Dermis microvascular lymphatic vessel endothelial cell (primary cell): ENCODE measurements around the gene RUFY4. TPM values are rescaled to one million over a fixed set of nuclear protein-coding genes. Genes with fewer than 3 reads are reported as not detected.
"Not testable (repeated sequence)": the region's sequence is repeated elsewhere in the genome, so short reads cannot be mapped to it uniquely, and the experiment has no call there.

Experiments
- DNase-seq, 2 donors: peaks; one replicate each; pipeline versions ENCODE4 v3.0.0 to v3.0.0-alpha.2; 2010; ENCODE audit warnings: low read depth in 2 of 2
- total RNA-seq: library from RNA; depleted of rRNA; stranded (reverse); fragments of >200 nt; gene quantifications from 2 replicates; pipeline ENCODE4 v1.2.1, GENCODE V29; 2014

Gene RUFY4
- total RNA-seq, 1 donor from 2014 or later, result not detected

DNA sequence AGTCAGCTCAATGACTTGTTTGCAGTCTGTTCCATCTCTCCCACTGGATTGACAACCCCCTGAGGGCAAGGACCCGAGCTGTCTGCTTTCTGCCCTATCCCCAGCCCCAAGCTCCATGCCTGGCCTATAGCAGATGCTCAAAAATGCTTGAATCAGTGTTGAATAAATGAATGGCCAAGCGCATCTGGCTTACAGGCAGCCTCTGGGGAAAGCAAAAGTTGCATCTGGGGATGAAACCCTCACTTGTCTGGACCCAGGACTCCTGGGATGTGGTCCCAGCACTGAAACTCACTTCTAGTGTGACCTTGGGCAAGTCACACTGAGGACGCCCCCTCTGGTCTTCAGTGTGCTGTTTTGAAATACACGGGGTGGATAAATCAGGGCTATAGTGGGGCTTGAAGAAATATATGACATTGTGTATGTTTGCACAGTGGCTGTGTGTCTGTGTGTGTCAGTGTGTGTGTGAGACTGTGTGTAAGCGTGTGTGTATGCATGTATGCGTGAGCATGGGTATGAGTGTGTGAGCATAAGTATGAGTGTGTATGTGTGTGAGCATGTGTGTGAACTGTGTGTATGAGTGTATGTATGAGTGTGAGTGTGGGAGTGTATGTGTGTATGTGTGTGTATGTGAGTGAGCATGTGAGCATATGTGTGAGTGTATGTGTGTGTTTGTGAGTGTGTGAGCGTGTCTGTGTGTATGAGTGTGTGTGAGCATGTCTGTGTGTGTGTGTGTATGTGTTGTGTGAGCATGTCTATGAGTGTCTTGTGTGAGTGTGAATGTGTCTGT lies 38.5 kb upstream of the RUFY4 start:
- DNase-seq, result no peak

- no peak for DNase-seq
Measured at GRCh38 chr2:218031261-218031660, 37.8 kb upstream of the RUFY4 start.

DNA sequence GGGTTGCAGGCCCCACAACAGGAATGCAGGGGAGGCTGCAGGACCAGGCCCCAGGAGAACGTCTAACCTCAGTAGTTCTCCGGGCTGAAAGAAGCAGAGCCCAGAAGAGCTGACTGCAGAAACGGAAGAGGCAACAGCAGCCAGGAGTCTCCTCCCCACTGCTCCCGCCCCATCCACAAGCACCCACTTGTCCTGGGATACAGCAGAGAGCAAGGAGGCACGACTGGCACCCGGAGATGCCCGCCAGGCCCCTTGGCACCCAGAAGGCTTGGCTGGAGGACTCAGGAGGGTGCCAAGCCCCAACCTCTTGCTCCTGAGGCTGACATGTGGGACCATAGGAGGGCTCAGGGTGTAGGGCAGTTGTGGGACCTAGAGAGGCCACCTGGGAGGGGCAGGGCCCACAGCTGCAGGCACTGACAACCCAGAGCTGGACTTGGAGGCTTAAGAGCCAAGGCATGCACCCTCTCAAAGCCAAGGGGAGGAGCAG lies 37.2 kb upstream of the RUFY4 start:
- DNase-seq, result no peak

GRCh38 chr2:218032336-218033171 lies 36.5 kb upstream of the RUFY4 start:
- no peak for DNase-seq

GRCh38 chr2:218033208-218033589 lies 35.9 kb upstream of the RUFY4 start:
- no peak for DNase-seq

GRCh38 chr2:218033590-218034496 lies 35.2 kb upstream of the RUFY4 start:
- DNase-seq, result no peak

DNA sequence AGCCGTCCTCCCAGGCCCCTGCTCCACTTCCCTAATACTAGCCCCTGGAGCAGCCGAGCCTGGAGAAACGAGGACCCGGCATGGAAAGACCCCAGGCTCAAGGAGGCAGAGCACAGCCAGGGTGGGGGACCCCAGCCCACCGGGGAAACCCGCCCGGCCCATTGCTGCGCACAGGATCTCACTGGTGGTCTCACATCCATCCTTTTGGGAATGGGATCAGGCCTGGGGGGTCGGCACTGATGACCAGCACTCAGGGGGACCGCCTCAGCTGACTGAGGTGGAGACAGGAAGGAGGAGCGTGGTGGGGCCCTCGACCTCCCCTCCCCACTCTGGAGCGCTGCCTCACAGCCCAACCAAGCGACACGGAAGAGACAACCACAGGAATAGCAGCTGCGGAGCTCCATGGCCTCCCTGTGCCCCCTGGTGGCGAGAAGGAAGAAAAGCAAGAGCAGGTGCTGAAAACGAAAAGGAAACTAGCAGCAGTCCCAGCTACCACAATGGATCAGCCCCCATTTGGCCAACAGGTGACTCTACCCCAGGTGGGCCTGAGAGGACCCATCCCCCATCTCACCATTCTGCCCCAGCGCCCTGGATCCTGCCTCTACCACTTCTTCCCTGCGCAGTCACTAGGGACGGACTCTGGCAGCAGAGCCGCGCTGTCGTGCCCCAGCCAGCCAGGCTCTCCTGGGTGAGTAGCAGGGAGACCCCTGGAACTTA lies 34.4 kb upstream of the RUFY4 start:
- DNase-seq, result peak; percentile 12 to 59

DNA sequence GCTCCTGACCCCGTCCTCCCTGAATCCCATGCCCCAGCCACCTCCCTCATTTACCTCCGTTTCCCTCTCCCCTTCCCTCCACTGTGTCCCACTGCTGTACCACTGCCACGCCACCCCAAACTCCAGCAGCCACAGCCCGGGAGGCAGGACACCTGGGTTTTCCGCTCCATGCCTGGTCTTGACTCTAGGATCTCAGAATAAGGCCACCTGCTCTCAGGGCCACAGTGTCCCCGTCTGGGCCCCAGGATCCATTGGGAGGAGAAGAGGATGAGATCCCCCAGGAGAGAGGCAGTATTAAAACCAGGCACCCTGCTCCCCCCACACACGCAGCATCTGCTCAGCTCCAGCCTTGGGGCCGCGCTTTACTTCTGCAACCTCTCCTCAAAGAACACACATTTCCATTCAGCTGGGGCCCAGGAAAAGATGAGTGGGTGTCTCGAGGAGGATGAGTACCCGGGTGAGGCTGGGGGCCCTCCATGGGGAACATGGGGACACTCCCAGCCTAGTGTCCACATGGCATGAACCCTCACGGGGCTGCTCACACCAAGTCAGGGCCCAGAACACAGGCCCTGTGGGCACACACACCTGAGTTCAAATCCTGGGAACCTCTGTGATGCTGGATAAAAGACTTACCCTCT lies 33.5 kb upstream of the RUFY4 start:
- DNase-seq, result no peak

- DNase-seq, result no peak
Measured at GRCh38 chr2:218036371-218036770, 32.7 kb upstream of the RUFY4 start.

GRCh38 chr2:218039171-218039570 lies 29.9 kb upstream of the RUFY4 start:
- no peak for DNase-seq

DNA sequence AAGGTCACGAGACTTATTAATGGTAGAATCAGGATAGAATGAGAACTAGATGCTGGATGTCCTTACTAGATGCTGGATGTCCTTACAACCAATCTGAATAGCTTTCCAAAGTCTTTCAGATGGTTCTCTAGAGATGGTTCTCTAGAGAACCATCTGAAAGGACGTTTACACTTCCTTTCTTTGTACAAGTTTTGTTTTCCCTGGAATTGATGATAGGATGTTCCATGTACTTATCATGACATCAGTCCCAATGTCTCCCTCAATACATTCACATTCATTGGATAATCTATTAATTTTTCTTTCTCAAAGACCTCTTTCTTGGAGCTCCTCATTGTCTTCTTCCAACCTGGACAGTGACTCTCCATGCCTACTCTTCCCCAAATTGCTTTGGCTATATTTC lies 28.2 kb upstream of the RUFY4 start:
- no peak for DNase-seq

DNA sequence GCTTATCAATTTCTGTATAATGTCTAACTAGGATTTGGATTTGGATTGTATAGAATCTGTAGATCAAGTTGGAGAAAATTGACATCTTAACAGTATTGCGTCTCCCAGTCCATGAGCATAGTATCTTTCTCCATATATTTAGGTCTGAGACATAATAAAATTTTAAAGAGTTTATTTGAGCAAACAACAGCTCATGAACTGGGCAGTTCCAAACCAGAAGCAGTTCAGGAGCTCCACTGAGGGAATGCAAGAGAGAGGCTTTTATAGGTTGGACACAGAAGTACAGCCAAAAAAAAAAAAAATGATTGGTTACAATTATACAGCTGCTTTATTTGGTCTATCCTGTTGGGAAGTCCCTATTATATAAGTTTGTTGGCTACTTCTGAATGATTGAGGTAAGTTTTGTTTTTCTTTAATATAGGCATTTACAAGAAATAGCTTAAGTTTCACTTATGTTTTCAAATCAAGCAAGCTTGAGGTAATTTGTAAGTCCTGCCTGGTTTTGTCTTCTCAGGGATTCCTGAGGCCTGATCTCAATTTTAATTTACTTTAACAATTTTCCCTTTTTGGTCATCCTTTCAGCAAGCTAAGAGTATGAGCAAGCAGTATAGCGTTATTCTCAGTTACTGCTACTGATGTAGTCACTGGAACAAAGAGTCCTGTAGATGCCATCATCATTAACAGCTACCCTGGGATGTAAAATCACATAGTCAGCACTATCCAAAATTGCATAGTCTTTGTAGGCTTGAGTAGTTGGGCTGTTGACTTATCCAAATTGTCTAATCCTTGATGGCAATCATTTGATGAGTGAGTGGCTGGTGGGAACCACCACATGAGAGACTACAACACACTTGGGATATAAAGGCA lies 27.5 kb upstream of the RUFY4 start:
- no peak for DNase-seq

DNA sequence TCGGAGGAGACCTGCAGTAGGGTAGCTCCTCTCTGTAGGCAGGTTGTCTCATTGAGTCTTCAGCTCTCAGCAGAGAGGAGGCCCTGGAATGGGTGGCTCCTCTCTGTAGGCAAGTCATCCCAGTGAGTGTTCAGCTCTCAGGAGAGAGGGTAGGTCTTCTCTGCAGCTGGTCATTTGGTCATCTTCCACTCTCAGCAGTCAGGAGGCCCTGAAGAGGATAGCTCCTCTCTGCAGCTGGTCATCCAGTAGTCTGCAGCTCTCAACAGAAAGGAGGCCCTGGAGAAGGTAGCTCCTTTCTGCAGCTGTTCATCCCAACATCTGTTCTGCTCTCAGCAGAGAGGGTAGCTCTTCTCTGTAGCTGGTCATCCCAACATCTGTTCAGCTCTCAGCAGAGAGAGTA lies 26.0 kb upstream of the RUFY4 start:
- no peak for DNase-seq

DNA sequence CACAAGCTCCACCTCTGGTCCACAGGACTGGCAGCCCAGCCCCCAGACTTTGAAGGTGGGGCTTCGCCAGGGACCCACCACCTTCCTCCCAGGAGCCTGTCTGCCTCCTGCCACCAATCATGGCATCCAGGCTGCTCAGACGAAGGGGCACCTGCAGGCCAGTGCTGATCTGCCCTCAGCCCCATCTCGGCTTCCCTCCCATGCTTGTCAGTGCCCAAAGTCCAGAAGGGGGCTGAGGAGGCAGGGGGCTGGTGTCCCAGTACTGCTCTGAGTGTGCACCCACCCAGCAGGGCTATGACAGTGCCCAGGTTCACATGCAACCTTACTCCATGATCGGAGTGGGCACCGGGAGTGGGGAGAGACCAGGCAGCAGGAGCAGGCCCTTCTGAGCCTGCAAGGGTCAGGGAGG lies 25.3 kb upstream of the RUFY4 start:
- no peak for DNase-seq

DNA sequence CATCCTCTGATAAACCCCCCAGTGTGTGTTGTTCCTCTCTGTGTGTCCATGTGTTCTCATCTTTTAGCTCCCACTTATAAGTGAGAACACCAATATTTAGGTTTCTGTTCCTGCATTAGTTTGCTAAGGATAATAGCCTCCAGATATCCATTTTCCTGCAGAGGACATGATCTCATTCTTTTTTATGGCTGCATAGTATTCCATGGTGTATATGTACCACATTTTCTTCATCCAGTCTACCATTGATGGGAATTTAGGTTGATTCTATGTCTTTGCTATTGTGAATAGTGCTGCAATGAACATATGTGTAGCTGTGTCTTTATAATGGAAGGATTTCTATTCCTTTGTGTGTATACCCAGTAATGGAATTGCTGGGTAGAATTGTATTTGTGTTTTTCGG lies 24.5 kb upstream of the RUFY4 start:
- DNase-seq, result not testable (repeated sequence)

GRCh38 chr2:218046238-218046637 lies 22.8 kb upstream of the RUFY4 start:
- no peak for DNase-seq

DNA sequence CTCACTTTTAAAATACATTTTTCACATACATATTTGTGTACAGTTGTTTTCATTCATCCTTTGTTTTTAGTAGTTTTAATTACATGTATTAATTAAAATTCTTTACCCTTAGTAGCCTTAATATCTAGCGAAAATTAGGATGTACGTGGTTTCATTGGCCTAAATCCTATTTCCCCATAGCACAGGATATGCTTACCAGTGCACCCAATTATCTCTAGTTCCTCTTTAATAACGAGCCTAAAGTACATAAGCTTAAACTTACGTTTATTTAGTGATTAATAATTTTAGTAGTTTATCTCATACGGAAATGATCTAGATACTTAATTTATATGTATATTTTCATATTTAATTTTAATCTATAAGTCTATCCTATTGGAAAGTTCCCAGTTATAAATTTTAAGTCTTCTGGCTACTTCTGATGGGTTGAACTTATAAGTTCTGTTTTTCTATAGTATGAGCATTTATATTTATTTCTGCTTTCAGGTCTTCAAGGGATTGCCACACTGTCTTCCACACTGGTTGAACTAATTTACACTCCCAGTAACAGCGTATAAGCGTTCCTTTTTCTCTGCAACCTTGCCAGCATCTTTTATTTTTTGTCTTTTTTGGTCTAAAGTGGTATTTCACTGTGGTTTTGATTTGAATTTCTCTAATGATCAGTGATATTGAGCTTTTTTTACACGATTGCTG lies 21.4 kb upstream of the RUFY4 start:
- DNase-seq, result no peak

- no peak for DNase-seq
Measured at GRCh38 chr2:218051903-218052302, 17.1 kb upstream of the RUFY4 start.

DNA sequence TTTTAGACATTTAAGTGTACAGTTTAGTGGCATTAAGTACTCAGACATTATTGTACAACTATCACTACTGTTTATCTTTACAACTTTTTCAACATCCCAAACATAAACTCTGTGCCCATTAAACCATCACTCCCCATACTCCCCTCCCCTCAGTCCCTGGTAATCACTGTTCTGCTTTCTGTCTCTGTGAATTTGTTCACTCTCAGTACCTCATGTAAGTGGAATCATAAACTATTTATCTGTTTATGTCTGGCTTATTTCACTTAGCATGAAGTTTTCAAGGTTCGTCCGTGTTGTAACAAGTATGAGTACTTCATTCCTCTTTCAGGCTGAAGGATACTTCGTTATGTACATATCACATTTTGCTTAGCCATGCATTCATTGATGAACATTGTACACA lies 9.8 kb upstream of the RUFY4 start:
- DNase-seq, result no peak
